ENCODE measurements around the gene DUSP7.

- TF ChIP-seq SIN3A (IDR thresholded peaks at IDR 0.05; ENCODE audit: borderline replicate concordance, insufficient read depth, low read length) (0 out of 2 replicates have a peak, but pooled peaks have one; percentile 53), POLR2AphosphoS5 (IDR thresholded peaks at IDR 0.05; ENCODE audit: low read depth, low read length) (peak; percentile 34; the same call in 1 of the 2 replicates)
- TF ChIP-seq, protein P1, sequence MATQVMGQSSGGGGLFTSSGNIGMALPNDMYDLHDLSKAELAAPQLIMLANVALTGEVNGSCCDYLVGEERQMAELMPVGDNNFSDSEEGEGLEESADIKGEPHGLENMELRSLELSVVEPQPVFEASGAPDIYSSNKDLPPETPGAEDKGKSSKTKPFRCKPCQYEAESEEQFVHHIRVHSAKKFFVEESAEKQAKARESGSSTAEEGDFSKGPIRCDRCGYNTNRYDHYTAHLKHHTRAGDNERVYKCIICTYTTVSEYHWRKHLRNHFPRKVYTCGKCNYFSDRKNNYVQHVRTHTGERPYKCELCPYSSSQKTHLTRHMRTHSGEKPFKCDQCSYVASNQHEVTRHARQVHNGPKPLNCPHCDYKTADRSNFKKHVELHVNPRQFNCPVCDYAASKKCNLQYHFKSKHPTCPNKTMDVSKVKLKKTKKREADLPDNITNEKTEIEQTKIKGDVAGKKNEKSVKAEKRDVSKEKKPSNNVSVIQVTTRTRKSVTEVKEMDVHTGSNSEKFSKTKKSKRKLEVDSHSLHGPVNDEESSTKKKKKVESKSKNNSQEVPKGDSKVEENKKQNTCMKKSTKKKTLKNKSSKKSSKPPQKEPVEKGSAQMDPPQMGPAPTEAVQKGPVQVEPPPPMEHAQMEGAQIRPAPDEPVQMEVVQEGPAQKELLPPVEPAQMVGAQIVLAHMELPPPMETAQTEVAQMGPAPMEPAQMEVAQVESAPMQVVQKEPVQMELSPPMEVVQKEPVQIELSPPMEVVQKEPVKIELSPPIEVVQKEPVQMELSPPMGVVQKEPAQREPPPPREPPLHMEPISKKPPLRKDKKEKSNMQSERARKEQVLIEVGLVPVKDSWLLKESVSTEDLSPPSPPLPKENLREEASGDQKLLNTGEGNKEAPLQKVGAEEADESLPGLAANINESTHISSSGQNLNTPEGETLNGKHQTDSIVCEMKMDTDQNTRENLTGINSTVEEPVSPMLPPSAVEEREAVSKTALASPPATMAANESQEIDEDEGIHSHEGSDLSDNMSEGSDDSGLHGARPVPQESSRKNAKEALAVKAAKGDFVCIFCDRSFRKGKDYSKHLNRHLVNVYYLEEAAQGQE (IDR thresholded peaks at IDR 0.05; ENCODE audit: insufficient read depth in 1 of 2, low read depth in 2 of 2, low read length in 2 of 2) = no peak
These were observed 3.5 kb downstream of the DUSP7 start for GRCh38 chr3:52052831-52053306.
